Right lobe of liver (tissue), 4 donors: Measurements from ENCODE around the gene ZNHIT1.

ENCODE experiments used
- POLR2A ChIP-seq: fragments of 450-650 bp; IDR thresholded peaks from one replicate; pipeline ENCODE4 v1.6.1; 2017; ENCODE audit warnings: antibody characterized with exemption, mild to moderate bottlenecking
- TF ChIP-seq, protein P1 (sequence below), 4 donors: fragments of 200-600 bp in 3 of 4; fragments of 450-650 bp in 1 of 4; IDR thresholded peaks; one replicate each; pipeline versions ENCODE4 v1.5.1 to v1.8.0; 2016 to 2022; ENCODE audit warnings: antibody characterized with exemption in 4 of 4, mild to moderate bottlenecking in 2 of 4
- donor health status: DM: no; HTN: no; CAD: no.
- donor health status: DM: no; HTN: no; CAD: no.
- donor health status: DM: no; HTN: yes; CAD: no.

DNA sequence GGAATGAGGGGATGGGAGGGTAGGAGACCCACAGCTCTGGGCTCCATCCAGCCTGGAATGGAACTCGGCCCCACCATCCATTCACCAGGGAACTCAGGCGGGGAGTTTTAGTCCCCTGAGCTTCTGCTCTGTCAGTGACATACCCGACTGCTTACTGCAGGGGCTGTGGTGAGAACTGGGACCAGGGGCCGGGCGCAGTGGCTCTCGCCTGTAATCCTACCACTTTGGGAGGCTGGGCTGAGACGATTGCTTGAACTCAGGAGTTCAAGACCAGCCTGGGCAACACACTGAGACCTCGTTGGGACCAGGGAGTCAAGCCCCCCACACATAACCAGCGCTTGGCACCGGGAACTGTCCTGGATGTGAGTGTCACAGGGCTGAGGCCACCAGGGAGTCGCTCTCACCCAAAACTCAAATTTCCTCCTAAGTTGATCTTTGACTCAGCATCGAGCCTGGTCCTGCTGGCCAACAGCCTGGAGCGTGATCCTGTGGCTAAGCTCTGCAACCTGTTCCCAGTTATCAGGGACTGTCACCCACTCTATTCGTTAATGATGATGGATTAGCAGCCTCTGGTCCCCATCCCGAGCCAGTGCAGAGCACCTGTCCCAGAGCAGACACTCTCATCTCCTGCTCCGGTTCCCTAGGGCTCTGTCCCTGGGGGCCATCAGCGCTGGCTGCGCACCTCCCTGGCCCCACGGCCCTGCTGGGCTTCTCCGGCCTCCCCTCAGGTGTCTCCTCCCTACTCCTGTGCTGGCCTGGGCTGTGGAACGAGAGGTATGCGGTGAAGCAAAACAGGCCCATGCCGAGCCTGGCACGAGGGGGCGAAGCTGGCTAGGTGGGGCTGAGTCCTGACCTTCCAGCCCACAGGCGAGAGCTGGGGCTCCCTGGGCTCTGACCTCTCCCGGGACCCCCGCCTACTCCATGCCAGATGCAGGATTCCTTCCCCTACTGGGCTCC, 20.5 kb downstream of the ZNHIT1 start:
- no peak for TF ChIP-seq POLR2A
- TF ChIP-seq, protein P1, sequence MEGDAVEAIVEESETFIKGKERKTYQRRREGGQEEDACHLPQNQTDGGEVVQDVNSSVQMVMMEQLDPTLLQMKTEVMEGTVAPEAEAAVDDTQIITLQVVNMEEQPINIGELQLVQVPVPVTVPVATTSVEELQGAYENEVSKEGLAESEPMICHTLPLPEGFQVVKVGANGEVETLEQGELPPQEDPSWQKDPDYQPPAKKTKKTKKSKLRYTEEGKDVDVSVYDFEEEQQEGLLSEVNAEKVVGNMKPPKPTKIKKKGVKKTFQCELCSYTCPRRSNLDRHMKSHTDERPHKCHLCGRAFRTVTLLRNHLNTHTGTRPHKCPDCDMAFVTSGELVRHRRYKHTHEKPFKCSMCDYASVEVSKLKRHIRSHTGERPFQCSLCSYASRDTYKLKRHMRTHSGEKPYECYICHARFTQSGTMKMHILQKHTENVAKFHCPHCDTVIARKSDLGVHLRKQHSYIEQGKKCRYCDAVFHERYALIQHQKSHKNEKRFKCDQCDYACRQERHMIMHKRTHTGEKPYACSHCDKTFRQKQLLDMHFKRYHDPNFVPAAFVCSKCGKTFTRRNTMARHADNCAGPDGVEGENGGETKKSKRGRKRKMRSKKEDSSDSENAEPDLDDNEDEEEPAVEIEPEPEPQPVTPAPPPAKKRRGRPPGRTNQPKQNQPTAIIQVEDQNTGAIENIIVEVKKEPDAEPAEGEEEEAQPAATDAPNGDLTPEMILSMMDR (IDR thresholded peaks at IDR 0.05), result no peak
